Activated T-helper 2 cell treated with anti-CD3 and anti-CD28 coated beads, Interferon-gamma antibody, Interleukin-2, Interleukin-4, amounts not matched to agents 10 μg/mL and 5 μg/mL and 100 μg/mL, durations not matched to agents 14 hours and 24 hours and 36 hours (primary cell): ENCODE results near the gene CCAR1. TPM values are rescaled to one million over a fixed set of nuclear protein-coding genes. Genes with fewer than 3 reads are reported as not detected.
"Not testable (repeated sequence)": the region's sequence is repeated elsewhere in the genome, so short reads cannot be mapped to it uniquely, and the experiment has no call there.

Experiments
- DNase-seq: peaks from one replicate; pipeline ENCODE4 v3.0.0; 2021; ENCODE audit warnings: low spot score
- H3K27ac Mint-ChIP-seq: one replicate; pipeline ENCODE4 v1.8.0; 2021; ENCODE audit warnings: mixed read lengths
- H3K27me3 Mint-ChIP-seq: one replicate; pipeline ENCODE4 v1.8.0; 2021; ENCODE audit warnings: low read depth, mixed read lengths
- H3K36me3 Mint-ChIP-seq: one replicate; pipeline ENCODE4 v1.8.0; 2021; ENCODE audit warnings: low read depth, mixed read lengths
- H3K4me1 Mint-ChIP-seq: one replicate; pipeline ENCODE4 v1.8.0; 2021; ENCODE audit warnings: low read depth, mixed read lengths
- H3K4me3 Mint-ChIP-seq: one replicate; pipeline ENCODE4 v1.8.0; 2021; ENCODE audit warnings: low read depth, mild to moderate bottlenecking, moderate library complexity, mixed read lengths
- H3K9me3 Mint-ChIP-seq: one replicate; pipeline ENCODE4 v1.8.0; 2021; ENCODE audit warnings: mixed read lengths
- intact Hi-C: fragments of 100-400 bp; cut with micrococcal nuclease; formaldehyde crosslinking; loops from one replicate; pipeline ENCODE4 v1.15.1; 2023
- total RNA-seq: library from RNA; stranded (reverse); gene quantifications from 2 replicates; pipeline ENCODE4 v1.2.3, GENCODE V29; 2022

Gene CCAR1
- total RNA-seq, 1 donor from 2014 or later, result 108 TPM

DNA sequence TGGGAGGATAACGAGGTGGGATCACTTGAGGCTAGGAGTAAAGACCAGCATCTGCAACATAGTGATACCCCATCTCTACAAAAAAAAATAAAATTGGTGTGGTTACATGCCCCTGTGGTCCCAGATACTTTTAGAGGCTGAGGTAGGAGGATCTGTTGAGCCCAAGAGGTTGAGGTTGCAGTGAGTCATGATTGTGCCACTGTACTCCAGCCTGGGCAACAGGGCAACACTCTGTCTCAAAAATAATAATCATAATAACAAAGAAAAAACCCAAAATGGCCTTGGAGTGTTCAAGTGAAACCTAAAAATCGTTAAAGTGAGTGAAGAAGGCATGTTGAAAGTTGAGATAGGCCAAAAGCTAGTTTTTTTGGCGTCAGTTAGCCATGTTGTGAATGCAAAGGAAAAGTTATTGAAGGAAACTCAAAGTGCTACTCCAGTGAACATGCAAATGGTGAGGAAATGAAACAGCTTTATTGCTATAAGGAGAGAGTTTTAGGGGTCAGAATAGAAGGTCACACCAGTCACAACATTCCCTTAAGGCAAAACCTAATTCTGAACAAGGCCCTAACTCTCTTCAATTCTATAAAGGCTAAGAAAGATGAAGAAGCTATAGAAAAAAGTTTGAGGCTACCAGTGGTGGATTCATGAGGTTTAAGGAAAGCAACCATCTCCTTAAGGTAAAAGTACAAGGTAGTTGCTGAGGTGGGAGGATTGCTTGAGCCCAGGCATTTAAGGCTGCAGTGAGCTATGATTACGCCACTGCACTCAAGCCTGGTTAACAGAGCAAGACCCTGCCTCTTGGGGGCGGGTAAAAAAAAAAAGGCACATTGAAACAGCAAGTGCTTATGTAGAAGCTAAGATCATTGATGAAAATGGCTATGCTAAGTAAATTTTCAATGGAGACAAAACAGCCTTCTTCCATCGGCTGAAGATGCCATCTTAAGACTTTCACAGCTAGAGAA is 60.9 kb downstream of the CCAR1 start:
- peaks cover 64% of the 10 kb centered on the region for H3K36me3 Mint-ChIP-seq
- H3K4me1 Mint-ChIP-seq, result peaks cover 1% of the 10 kb centered on the region
- intact Hi-C loops, result no loop called here
- H3K27me3 Mint-ChIP-seq, result no peaks in the 10 kb centered on the region
- H3K27ac Mint-ChIP-seq, result no peak overlapping the region
- no peak for DNase-seq
- no peak overlapping the region for H3K4me3 Mint-ChIP-seq
- no peaks in the 10 kb centered on the region for H3K9me3 Mint-ChIP-seq

- intact Hi-C loops, result no loop called here
- H3K27ac Mint-ChIP-seq, result no peak overlapping the region
- no peaks in the 10 kb centered on the region for H3K27me3 Mint-ChIP-seq
- peaks cover 1% of the 10 kb centered on the region for H3K4me1 Mint-ChIP-seq
- no peak overlapping the region for H3K4me3 Mint-ChIP-seq
- no peaks in the 10 kb centered on the region for H3K9me3 Mint-ChIP-seq
- no peak for DNase-seq
- H3K36me3 Mint-ChIP-seq, result peaks cover 67% of the 10 kb centered on the region
These were observed 63.4 kb downstream of the CCAR1 start for GRCh38 chr10:68784476-68784875.

DNA sequence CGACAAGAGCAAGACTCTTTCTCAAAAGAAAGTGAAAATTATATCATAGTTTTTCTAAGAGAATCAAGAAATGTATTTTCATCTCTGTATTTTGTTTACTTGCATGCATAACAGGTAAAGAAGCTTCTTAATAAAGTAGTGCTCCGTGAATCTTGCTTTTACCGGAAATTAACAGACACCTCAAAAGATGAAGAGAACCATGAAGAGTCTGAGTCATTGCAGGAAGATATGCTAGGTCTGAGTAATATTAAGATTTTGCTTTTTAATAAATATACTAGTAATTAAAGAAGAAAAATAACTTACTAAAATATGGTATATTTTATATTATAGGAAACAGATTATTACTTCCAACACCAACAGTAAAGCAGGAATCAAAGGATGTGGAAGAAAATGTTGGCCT is 66.8 kb downstream of the CCAR1 start:
- H3K27ac Mint-ChIP-seq, result no peak overlapping the region

GRCh38 chr10:68790476-68790875 is 69.4 kb downstream of the CCAR1 start:
- intact Hi-C loops, result loop anchor here (5.0 kb wide), 1 partner anchor 112 kb away; the partner anchor contains the start of gene DDX50
- H3K27me3 Mint-ChIP-seq, result no peaks in the 10 kb centered on the region
- H3K4me1 Mint-ChIP-seq, result peaks cover 1% of the 10 kb centered on the region
- peaks cover 52% of the 10 kb centered on the region for H3K36me3 Mint-ChIP-seq
- no peak overlapping the region for H3K4me3 Mint-ChIP-seq
- H3K9me3 Mint-ChIP-seq, result no peaks in the 10 kb centered on the region
- no peak for DNase-seq
- H3K27ac Mint-ChIP-seq, result no peak overlapping the region

More for the DNA sequence above, 66.8 kb downstream of the CCAR1 start:
- no peak overlapping the region for H3K4me3 Mint-ChIP-seq
- H3K36me3 Mint-ChIP-seq, result peaks cover 58% of the 10 kb centered on the region
- H3K9me3 Mint-ChIP-seq, result no peaks in the 10 kb centered on the region
- intact Hi-C loops, result no loop called here
- H3K27me3 Mint-ChIP-seq, result no peaks in the 10 kb centered on the region
- peaks cover 1% of the 10 kb centered on the region for H3K4me1 Mint-ChIP-seq
- no peak for DNase-seq

DNA sequence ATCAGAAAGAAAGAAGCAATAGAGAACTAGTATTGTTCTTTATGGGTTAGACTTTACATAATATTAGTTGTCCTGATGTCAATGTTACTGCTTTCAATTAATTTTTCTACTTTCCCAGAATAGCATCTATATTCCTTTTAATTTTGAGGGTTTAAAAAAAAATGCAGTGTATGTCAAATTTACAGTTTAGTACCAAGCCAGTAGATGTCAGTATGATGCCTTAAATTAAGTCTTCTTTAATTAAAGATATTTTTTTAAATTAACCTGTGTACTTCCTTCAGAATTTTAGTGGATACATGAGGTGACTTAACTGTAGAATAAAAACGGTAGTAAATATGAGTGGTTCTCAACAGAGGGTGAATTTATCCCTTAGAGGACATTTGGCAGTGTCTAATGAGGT is 71.1 kb downstream of the CCAR1 start:
- H3K36me3 Mint-ChIP-seq, result peaks cover 41% of the 10 kb centered on the region
- no peak overlapping the region for H3K4me3 Mint-ChIP-seq
- H3K9me3 Mint-ChIP-seq, result no peaks in the 10 kb centered on the region
- no peak for DNase-seq
- no peak overlapping the region for H3K27ac Mint-ChIP-seq
- no peaks in the 10 kb centered on the region for H3K4me1 Mint-ChIP-seq
- intact Hi-C loops, result loop anchor here (5.0 kb wide), 1 partner anchor 110 kb away; the partner anchor contains the start of gene DDX50
- H3K27me3 Mint-ChIP-seq, result no peaks in the 10 kb centered on the region

DNA sequence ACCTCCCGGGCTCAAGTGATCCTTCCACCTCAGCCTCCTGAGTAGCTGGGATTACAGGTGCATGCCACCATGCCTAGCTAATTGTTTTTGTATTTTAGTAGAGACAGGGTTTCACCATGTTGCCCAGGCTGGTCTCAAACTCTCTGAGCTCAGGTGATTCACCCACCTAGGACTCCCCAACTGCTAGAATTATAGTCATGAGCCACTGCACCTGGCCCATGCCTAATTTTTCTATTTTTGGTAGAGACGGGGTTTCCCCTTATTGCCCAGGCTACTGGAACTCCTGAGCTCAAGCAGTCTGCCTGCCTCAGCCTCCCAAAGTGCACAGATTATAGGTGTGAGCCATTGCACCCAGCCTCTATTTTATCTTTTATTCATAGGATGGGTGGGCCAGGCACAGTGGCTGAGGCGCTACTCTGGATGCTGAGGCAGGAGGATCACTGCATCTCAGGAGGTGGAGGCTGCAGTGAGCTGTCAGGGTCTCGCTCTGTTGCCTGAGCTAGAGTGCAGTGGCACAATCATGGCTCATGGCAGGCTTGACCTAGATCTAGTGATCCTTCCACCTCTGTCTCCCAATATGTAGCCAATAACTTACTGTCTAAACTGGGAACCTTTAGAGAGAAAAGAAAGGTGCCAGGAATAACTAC is 75.0 kb downstream of the CCAR1 start:
- intact Hi-C loops, result no loop called here
- DNase-seq, result no peak
- H3K4me3 Mint-ChIP-seq, result no peak overlapping the region
- no peaks in the 10 kb centered on the region for H3K9me3 Mint-ChIP-seq
- peaks cover 22% of the 10 kb centered on the region for H3K36me3 Mint-ChIP-seq
- no peaks in the 10 kb centered on the region for H3K27me3 Mint-ChIP-seq
- H3K4me1 Mint-ChIP-seq, result no peaks in the 10 kb centered on the region
- H3K27ac Mint-ChIP-seq, result no peak overlapping the region

DNA sequence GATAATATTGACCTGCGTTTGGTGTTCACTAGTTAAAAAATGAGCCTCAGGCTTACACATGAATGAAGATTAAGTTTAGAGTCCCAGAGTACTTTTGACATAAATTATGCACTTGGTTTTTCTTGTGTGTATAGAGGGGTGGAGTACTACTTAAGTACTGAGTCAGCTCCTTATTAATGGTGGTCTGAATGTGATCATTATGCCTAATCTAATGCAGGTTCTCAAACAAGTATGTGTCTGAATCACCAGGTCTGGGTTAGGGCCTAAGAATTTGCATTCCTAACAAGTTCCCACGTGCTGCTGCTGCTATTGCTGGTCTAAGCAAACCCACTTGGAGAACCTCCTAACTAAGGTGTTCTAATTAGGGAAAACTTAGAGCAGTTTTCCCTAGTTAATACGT is 75.6 kb downstream of the CCAR1 start:
- H3K27me3 Mint-ChIP-seq, result no peaks in the 10 kb centered on the region
- H3K4me3 Mint-ChIP-seq, result no peak overlapping the region
- H3K36me3 Mint-ChIP-seq, result peaks cover 19% of the 10 kb centered on the region
- DNase-seq, result no peak
- H3K4me1 Mint-ChIP-seq, result no peaks in the 10 kb centered on the region
- H3K9me3 Mint-ChIP-seq, result no peaks in the 10 kb centered on the region
- intact Hi-C loops, result no loop called here
- no peak overlapping the region for H3K27ac Mint-ChIP-seq

DNA sequence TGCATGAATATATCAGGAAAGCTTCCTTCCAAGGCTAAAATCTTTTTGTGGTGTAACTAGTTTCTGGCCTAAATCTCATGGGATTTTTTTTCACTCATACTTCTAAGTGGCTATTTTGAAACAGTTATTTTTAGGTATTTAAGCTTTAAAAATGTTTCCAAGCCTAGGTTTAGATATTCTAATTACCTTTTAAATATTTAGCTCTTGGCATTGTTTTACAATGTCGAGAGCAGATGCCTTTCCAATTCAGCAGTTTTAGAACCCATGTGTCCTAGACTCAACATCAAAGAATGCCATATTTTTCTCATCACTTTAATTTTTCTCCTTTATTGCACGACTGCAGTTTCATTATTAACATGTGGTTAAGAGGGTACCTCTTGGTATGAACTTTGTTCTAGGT is 79.2 kb downstream of the CCAR1 start:
- Mint-ChIP-seq H3K27ac (no peak overlapping the region), H3K36me3 (peaks cover 12% of the 10 kb centered on the region), H3K9me3 (no peaks in the 10 kb centered on the region), H3K4me3 (no peak overlapping the region), H3K4me1 (no peaks in the 10 kb centered on the region), H3K27me3 (no peaks in the 10 kb centered on the region)
- intact Hi-C loops, result no loop called here
- DNase-seq, result no peak

DNA sequence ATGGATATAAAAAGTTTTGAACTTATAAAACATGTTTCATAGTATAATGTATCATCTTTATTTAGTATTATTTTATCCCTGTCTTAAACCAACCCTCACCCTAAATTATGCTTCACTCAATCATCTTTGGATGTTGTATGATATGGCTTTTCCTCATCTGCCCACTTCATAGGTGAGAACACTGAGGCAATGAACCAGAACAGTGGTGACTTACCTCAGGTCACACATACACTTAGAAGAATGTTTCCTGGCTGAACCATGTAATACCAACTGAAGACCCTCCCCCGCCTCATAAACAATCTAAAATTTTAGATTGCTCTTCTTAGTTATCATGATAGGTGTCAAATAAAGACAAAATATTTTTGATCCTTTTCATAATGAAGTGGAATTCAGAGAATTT is 83.7 kb downstream of the CCAR1 start:
- Mint-ChIP-seq H3K36me3 (no peaks in the 10 kb centered on the region), H3K4me1 (peaks cover 1% of the 10 kb centered on the region), H3K9me3 (no peaks in the 10 kb centered on the region), H3K4me3 (no peak overlapping the region), H3K27me3 (no peaks in the 10 kb centered on the region), H3K27ac (no peak overlapping the region)
- no peak for DNase-seq
- intact Hi-C loops, result no loop called here

DNA sequence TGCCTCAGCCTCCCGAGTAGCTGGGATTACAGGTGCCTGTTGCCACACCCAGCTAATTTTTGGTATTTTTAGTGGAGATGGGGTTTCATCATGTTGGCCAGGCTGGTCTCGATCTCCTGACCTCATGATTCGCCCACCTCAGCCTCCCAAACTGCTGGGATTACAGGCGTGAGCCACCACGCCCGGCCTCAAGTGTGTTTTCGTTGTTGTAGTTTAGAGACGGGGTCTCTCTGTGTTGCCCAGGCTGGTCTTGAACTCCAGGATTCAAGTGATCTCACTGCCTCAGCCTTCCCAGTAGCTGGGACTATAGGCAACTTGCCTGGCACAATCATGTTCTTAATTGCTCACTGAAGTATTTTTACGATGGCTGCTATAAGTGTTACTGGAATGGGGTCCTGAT is 89.8 kb downstream of the CCAR1 start:
- H3K4me1 Mint-ChIP-seq, H3K36me3 Mint-ChIP-seq, H3K27me3 Mint-ChIP-seq, H3K4me3 Mint-ChIP-seq, intact Hi-C loops, H3K27ac Mint-ChIP-seq, H3K9me3 Mint-ChIP-seq, DNase-seq: not testable (repeated sequence)

- no peak for DNase-seq
- Mint-ChIP-seq H3K27ac (no peak overlapping the region), H3K27me3 (no peaks in the 10 kb centered on the region), H3K36me3 (no peaks in the 10 kb centered on the region), H3K4me1 (no peaks in the 10 kb centered on the region), H3K4me3 (no peak overlapping the region), H3K9me3 (no peaks in the 10 kb centered on the region)
- intact Hi-C loops, result no loop called here
These were observed 90.4 kb downstream of the CCAR1 start for GRCh38 chr10:68811314-68812009.

DNA sequence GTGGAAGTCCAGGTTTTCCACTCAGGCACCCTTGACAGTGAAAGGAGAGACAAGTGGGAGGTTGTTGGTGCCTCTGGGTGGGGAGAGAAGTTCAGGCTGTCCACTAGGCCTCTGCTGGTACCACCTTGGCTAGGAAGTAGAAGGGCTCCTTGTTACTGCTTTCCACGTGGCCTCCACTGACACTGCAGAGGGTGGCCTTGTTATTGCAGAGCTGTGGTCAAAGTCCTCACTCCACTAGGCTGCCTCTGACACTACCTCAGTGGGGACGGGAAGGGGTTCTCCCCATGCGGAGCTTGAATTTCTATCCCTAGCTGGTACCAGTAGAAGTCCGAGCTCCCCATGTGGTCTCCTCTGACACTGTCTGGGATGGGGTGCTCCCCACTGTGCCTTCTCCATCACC is 91.4 kb downstream of the CCAR1 start:
- intact Hi-C loops, result no loop called here
- H3K27me3 Mint-ChIP-seq, result no peaks in the 10 kb centered on the region
- no peaks in the 10 kb centered on the region for H3K9me3 Mint-ChIP-seq
- DNase-seq, result no peak
- H3K4me3 Mint-ChIP-seq, result no peak overlapping the region
- H3K27ac Mint-ChIP-seq, result no peak overlapping the region
- no peaks in the 10 kb centered on the region for H3K4me1 Mint-ChIP-seq
- H3K36me3 Mint-ChIP-seq, result no peaks in the 10 kb centered on the region

DNA sequence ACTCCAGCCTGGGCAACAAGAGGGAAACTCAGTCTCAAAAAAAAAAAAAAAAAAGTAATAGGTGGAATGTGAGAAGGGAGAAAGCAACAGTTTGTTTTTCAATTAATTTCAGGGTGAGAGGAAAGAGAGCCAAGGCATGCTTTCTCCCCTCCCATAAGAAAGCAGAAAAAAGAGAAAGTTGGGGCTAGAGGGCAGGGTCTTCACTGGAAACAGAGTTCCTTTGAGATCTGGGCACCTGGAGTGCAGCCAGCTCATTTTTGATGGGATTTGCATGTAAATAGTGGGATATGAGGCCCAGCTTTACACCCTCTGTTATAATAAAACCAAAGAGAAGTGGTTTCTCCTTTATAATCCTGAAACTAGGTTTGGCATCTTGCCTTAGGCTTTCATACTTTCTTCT is 92.5 kb downstream of the CCAR1 start:
- Mint-ChIP-seq H3K9me3 (no peaks in the 10 kb centered on the region), H3K36me3 (no peaks in the 10 kb centered on the region), H3K27me3 (no peaks in the 10 kb centered on the region), H3K4me3 (no peak overlapping the region), H3K4me1 (no peaks in the 10 kb centered on the region), H3K27ac (no peak overlapping the region)
- no peak for DNase-seq
- intact Hi-C loops, result no loop called here
